BE2C (cell line): ENCODE data around the gene MISP.
A peak's percentile ranks its signal among the peaks of the same experiment; 100 is the strongest.

Experiments
- DNase-seq: peaks from one replicate; pipeline ENCODE4 v3.0.0-alpha.2; 2020
- H3K27me3 ChIP-seq: fragments of 250-450 bp; sonication (Bioruptor Pico); 2 replicates; pipeline ENCODE4 v1.5.1; 2020; ENCODE audit warnings: mild to moderate bottlenecking
- H3K36me3 ChIP-seq: fragments of 250-450 bp; sonication (Bioruptor Pico); 2 replicates; pipeline ENCODE4 v1.5.1; 2020; ENCODE audit warnings: mild to moderate bottlenecking
- H3K4me1 ChIP-seq: fragments of 250-450 bp; sonication (Bioruptor Pico); 2 replicates; pipeline ENCODE4 v1.5.1; 2020
- H3K4me3 ChIP-seq: 2 replicates; pipeline ENCODE4 v1.5.1; 2011; ENCODE audit warnings: low read depth, low read length
- H3K9me3 ChIP-seq: fragments of 250-450 bp; sonication (Bioruptor Pico); 2 replicates; pipeline ENCODE4 v1.5.1; 2020
- CTCF ChIP-seq: IDR thresholded peaks from 2 replicates; pipeline ENCODE4 v1.5.1; 2012; ENCODE audit warnings: mild to moderate bottlenecking, low read depth, low read length

The MISP gene

GRCh38 chr19:791007-791566, 40.2 kb downstream of the MISP start:
- TF ChIP-seq CTCF: no peak
- H3K9me3 ChIP-seq: no peaks in the 10 kb centered on the region
- no peaks in the 10 kb centered on the region for H3K27me3 ChIP-seq
- no peak overlapping the region for H3K4me3 ChIP-seq
- DNase-seq: no peak
- H3K4me1 ChIP-seq: peaks cover 13% of the 10 kb centered on the region
- H3K36me3 ChIP-seq: no peaks in the 10 kb centered on the region

- Histone ChIP-seq H3K9me3 (no peaks in the 10 kb centered on the region), H3K4me1 (peaks cover 13% of the 10 kb centered on the region), H3K36me3 (no peaks in the 10 kb centered on the region), H3K27me3 (no peaks in the 10 kb centered on the region), H3K4me3 (no peak overlapping the region)
- TF ChIP-seq CTCF: no peak
- peak; percentile 51 for DNase-seq
Observed at GRCh38 chr19:791567-792305, 40.8 kb downstream of the MISP start.

GRCh38 chr19:792306-792885, 41.5 kb downstream of the MISP start:
- TF ChIP-seq CTCF: no peak
- no peak overlapping the region for H3K4me3 ChIP-seq
- H3K9me3 ChIP-seq: no peaks in the 10 kb centered on the region
- H3K4me1 ChIP-seq: peaks cover 13% of the 10 kb centered on the region
- H3K36me3 ChIP-seq: no peaks in the 10 kb centered on the region
- H3K27me3 ChIP-seq: no peaks in the 10 kb centered on the region
- DNase-seq: no peak

- Histone ChIP-seq H3K4me1 (peaks cover 10% of the 10 kb centered on the region), H3K9me3 (no peaks in the 10 kb centered on the region), H3K36me3 (peaks cover 9% of the 10 kb centered on the region), H3K27me3 (no peaks in the 10 kb centered on the region), H3K4me3 (no peak overlapping the region)
- TF ChIP-seq CTCF: no peak
- no peak for DNase-seq
Observed at GRCh38 chr19:793806-794205, 42.9 kb downstream of the MISP start.

- Histone ChIP-seq H3K36me3 (peaks cover 23% of the 10 kb centered on the region), H3K4me1 (no peaks in the 10 kb centered on the region), H3K27me3 (no peaks in the 10 kb centered on the region), H3K9me3 (no peaks in the 10 kb centered on the region), H3K4me3 (no peak overlapping the region)
- no peak for DNase-seq
- no peak for TF ChIP-seq CTCF
Observed at GRCh38 chr19:795073-795611, 44.2 kb downstream of the MISP start.
